HCT116 (cell line): ENCODE data around the gene TPM2. TPM values are rescaled to one million over a fixed set of nuclear protein-coding genes. Genes with fewer than 3 reads are reported as not detected.

Experiments used
- ATAC-seq: fragments of 200-7000 bp; cut with Tn5 transposase; 2 replicates; pipeline ENCODE4 v1.9.1; 2020; ENCODE audit warnings: mild to moderate bottlenecking, moderate library complexity
- BruUV-seq: library from RNA; stranded (reverse); fragments of 400-500 nt; replicated peaks from 2 replicates; lab custom pipeline; 2021; lab: Mats Ljungman, UMichigan
- CTCF ChIA-PET: fragments of 300-600 bp; sonication (Branson Sonifier 250); formaldehyde crosslinking; loops from one replicate; lab custom pipeline; 2021; ENCODE audit warnings: antibody characterized with exemption; lab: Charles Lee
- POLR2A ChIA-PET: fragments of 300-600, 350-600 bp; sonication (Branson Sonifier 250); formaldehyde crosslinking; loops from one replicate; lab custom pipeline; 2021; ENCODE audit warnings: antibody characterized with exemption; lab: Charles Lee
- RAD21 ChIA-PET, 2 experiments: fragments of 300-600 bp; sonication (Branson Sonifier 250); formaldehyde crosslinking; loops; one replicate each; lab custom pipeline; 2023; ENCODE audit warnings: low total read pairs in 2 of 2; ENCODE audit not compliant: uncharacterized antibody in 2 of 2, unreplicated experiment in 2 of 2, low non-redundant PET in 1 of 2; lab: Charles Lee
- DNase-seq: peaks from one replicate; pipeline ENCODE4 v3.0.0-alpha.2; 2010; ENCODE audit warnings: low read depth, low spot score
- H2AFZ ChIP-seq: fragments of 200-600 bp; shearing (Covaris generic), sonication (generic); 2 replicates; pipeline ENCODE4 v1.6.1; 2017; ENCODE audit warnings: low read depth, mixed run types, mixed read lengths, antibody characterized with exemption, low read length; ENCODE audit not compliant: poor library complexity, severe bottlenecking
- H3K27ac ChIP-seq: 2 replicates; pipeline ENCODE4 v1.5.1; 2012; ENCODE audit warnings: low read depth, low read length
- H3K27me3 ChIP-seq: fragments of 200-600 bp; sonication (generic); 2 replicates; pipeline ENCODE4 v1.6.1; 2016; ENCODE audit warnings: mixed run types, low read length, mixed read lengths; ENCODE audit not compliant: insufficient read depth
- H3K36me3 ChIP-seq, 2 experiments: fragments of 200-500 bp in 1 of 2; fragments of 200-600 bp in 1 of 2; sonication (Bioruptor generic) in 1 of 2; sonication (generic) in 1 of 2; 2 replicates each; pipeline versions ENCODE4 v1.5.1 to v1.6.1; 2014 to 2016; ENCODE audit warnings: low read length in 2 of 2, inconsistent platforms in 1 of 2, mixed read lengths in 1 of 2, mixed run types in 1 of 2; ENCODE audit not compliant: insufficient read depth in 2 of 2, control insufficient read depth in 1 of 2
- H3K4me1 ChIP-seq, 2 experiments: fragments of 200-600 bp in 1 of 2; sonication (generic) in 1 of 2; 2 replicates each; pipeline versions ENCODE4 v1.5.1 to v1.6.1; 2012 to 2017; ENCODE audit warnings: low read length in 2 of 2, inconsistent platforms in 1 of 2, mild to moderate bottlenecking in 1 of 2, mixed read lengths in 1 of 2, mixed run types in 1 of 2, moderate library complexity in 1 of 2; ENCODE audit not compliant: insufficient read depth in 2 of 2, control insufficient read depth in 1 of 2
- H3K4me2 ChIP-seq: fragments of 200-600 bp; sonication (generic); 2 replicates; pipeline ENCODE4 v1.6.1; 2017; ENCODE audit warnings: mixed run types, low read length, mixed read lengths
- H3K4me3 ChIP-seq, 2 experiments: fragments of 200-600 bp in 1 of 2; sonication (generic) in 1 of 2; replicated peaks in 1 of 2; 2 replicates each; pipeline ENCODE4 v1.5.1; 2011 to 2016; ENCODE audit warnings: low read length in 2 of 2, control low read depth in 1 of 2, low read depth in 1 of 2, mild to moderate bottlenecking in 1 of 2, mixed read lengths in 1 of 2, mixed run types in 1 of 2
- H3K79me2 ChIP-seq: fragments of 200-600 bp; sonication (generic); 2 replicates; pipeline ENCODE4 v1.6.1; 2017; ENCODE audit warnings: mild to moderate bottlenecking, mixed run types, low read length, moderate library complexity, mixed read lengths; ENCODE audit not compliant: insufficient read depth
- H3K9ac ChIP-seq: fragments of 200-600 bp; sonication (generic); 2 replicates; pipeline ENCODE4 v1.6.1; 2016; ENCODE audit warnings: low read length, mixed read lengths
- H3K9me2 ChIP-seq: fragments of 200-600 bp; sonication (generic), shearing (Covaris generic); 2 replicates; pipeline ENCODE4 v1.6.1; 2017; ENCODE audit warnings: mixed run types, mild to moderate bottlenecking, moderate library complexity; ENCODE audit not compliant: insufficient read depth
- H3K9me3 ChIP-seq, 2 experiments: fragments of 200-500 bp in 1 of 2; fragments of 200-600 bp in 1 of 2; sonication (Bioruptor generic) in 1 of 2; sonication (generic) in 1 of 2; 2 replicates each; pipeline ENCODE4 v1.6.1; 2014 to 2017; ENCODE audit warnings: low read length in 2 of 2, mixed read lengths in 2 of 2, inconsistent platforms in 1 of 2, low read depth in 1 of 2, mild to moderate bottlenecking in 1 of 2, mixed run types in 1 of 2, moderate library complexity in 1 of 2; ENCODE audit not compliant: control insufficient read depth in 1 of 2, insufficient read depth in 1 of 2
- H4K20me1 ChIP-seq: fragments of 200-600 bp; sonication (generic), shearing (Covaris generic); 2 replicates; pipeline ENCODE4 v1.6.1; 2017; ENCODE audit warnings: mixed run types, mild to moderate bottlenecking, moderate library complexity; ENCODE audit not compliant: insufficient read depth
- CEBPB ChIP-seq: IDR thresholded peaks from 2 replicates; pipeline ENCODE4 v1.6.1; 2012; ENCODE audit warnings: low read depth
- EGR1 ChIP-seq: IDR thresholded peaks from 2 replicates; pipeline ENCODE4 v1.6.1; 2012; ENCODE audit warnings: low read depth
- ELF1 ChIP-seq: IDR thresholded peaks from 2 replicates; pipeline ENCODE4 v1.6.1; 2012; ENCODE audit warnings: low read depth, borderline replicate concordance
- EZH2phosphoT487 ChIP-seq: fragments of 200-600 bp; IDR thresholded peaks from 2 replicates; pipeline ENCODE4 v1.6.1; 2018; ENCODE audit warnings: antibody characterized with exemption, borderline replicate concordance
- JUND ChIP-seq: IDR thresholded peaks from 2 replicates; pipeline ENCODE4 v1.6.1; 2012
- POLR2A ChIP-seq: IDR thresholded peaks from 2 replicates; pipeline ENCODE4 v1.7.0; 2011; ENCODE audit warnings: borderline replicate concordance; ENCODE audit not compliant: insufficient read depth, insufficient read length; ENCODE audit errors: extremely low read depth
- POLR2AphosphoS5 ChIP-seq: IDR thresholded peaks from 2 replicates; pipeline ENCODE4 v1.6.1; 2011; ENCODE audit warnings: mild to moderate bottlenecking, low read depth, low read length, moderate library complexity
- RAD21 ChIP-seq: IDR thresholded peaks from 2 replicates; pipeline ENCODE4 v1.6.1; 2012; ENCODE audit warnings: low read depth, mild to moderate bottlenecking
- REST ChIP-seq: IDR thresholded peaks from 2 replicates; pipeline ENCODE4 v1.6.1; 2012; ENCODE audit warnings: low read depth
- SIN3A ChIP-seq: IDR thresholded peaks from 2 replicates; pipeline ENCODE4 v1.6.1; 2012; ENCODE audit warnings: low read depth
- SP1 ChIP-seq: IDR thresholded peaks from 2 replicates; pipeline ENCODE4 v1.6.1; 2012; ENCODE audit warnings: low read depth
- SRF ChIP-seq: IDR thresholded peaks from 2 replicates; pipeline ENCODE4 v1.6.1; 2012; ENCODE audit warnings: low read depth
- TCF7L2 ChIP-seq: IDR thresholded peaks from 2 replicates; pipeline ENCODE4 v1.7.0; 2011; ENCODE audit warnings: borderline replicate concordance, inconsistent platforms; ENCODE audit not compliant: insufficient read depth, insufficient read length; ENCODE audit errors: extremely low read depth
- YY1 ChIP-seq: IDR thresholded peaks from 2 replicates; pipeline ENCODE4 v1.6.1; 2011; ENCODE audit warnings: low read length, low read depth, moderate library complexity, mild to moderate bottlenecking; ENCODE audit not compliant: insufficient replicate concordance; ENCODE audit errors: extremely low read depth
- ZFX ChIP-seq: fragments of 450-650 bp; IDR thresholded peaks from 2 replicates; pipeline ENCODE4 v1.6.1; 2017
- ZNF274 ChIP-seq: fragments of 200-500 bp; sonication (Bioruptor generic); IDR thresholded peaks from 2 replicates; pipeline ENCODE4 v1.6.1; 2014; ENCODE audit warnings: mild to moderate bottlenecking, low read depth, low read length, inconsistent platforms
- intact Hi-C: fragments of 100-400 bp; cut with micrococcal nuclease; formaldehyde crosslinking; loops from 2 replicates; pipeline ENCODE4 v1.10.0; 2022
- total RNA-seq: library from RNA; stranded (reverse); gene quantifications from one replicate; pipeline ENCODE4 v1.2.1, GENCODE V29; 2021; ENCODE audit not compliant: unreplicated experiment

TPM2 gene
- total RNA-seq, 1 experiment from 2014 or later, result 278 TPM

GRCh38 chr9:35719546-35719945 lies 29.8 kb upstream of the TPM2 start:
- Histone ChIP-seq H3K4me1 (no peaks in the 10 kb centered on the region), H4K20me1 (no peaks in the 10 kb centered on the region), H3K79me2 (no peaks in the 10 kb centered on the region), H3K4me3 (no peak overlapping the region), H3K9ac (no peak overlapping the region), H3K4me2 (no peak overlapping the region), H3K36me3 (peaks cover 78 to 83% of the 10 kb centered on the region in 2 experiments), H3K27me3 (no peaks in the 10 kb centered on the region), H3K27ac (no peak overlapping the region), H3K9me3 (no peaks in the 10 kb centered on the region), H2AFZ (no peak overlapping the region), H3K9me2 (no peaks in the 10 kb centered on the region)
- ChIA-PET POLR2A (no interaction called here), RAD21 (no interaction called here), CTCF (no interaction called here)
- TF ChIP-seq ZFX, result no peak
- no peak for TF ChIP-seq SP1
- no peak for TF ChIP-seq POLR2A
- TF ChIP-seq EZH2phosphoT487, result no peak
- TF ChIP-seq ELF1, result no peak
- TF ChIP-seq SRF, result no peak
- no peak for TF ChIP-seq CEBPB
- TF ChIP-seq SIN3A, result no peak
- no peak for TF ChIP-seq JUND
- no peak for TF ChIP-seq RAD21
- no peak for TF ChIP-seq ZNF274
- no peak for TF ChIP-seq YY1
- no peak for TF ChIP-seq REST
- no peak for TF ChIP-seq POLR2AphosphoS5
- TF ChIP-seq EGR1, result no peak
- no peak for TF ChIP-seq TCF7L2
- ATAC-seq (no peak), DNase-seq (no peak)
- BruUV-seq, result TSS peak; percentile 6
- intact Hi-C loops, result no loop called here
